IPS-NIHi7 (cell line): Measurements from ENCODE around the gene ZFTA.

Experiments
- DNase-seq: peaks from one replicate; pipeline ENCODE4 v3.0.0; 2012; ENCODE audit warnings: mixed read lengths; ENCODE audit errors: extremely low spot score

Gene ZFTA

DNA sequence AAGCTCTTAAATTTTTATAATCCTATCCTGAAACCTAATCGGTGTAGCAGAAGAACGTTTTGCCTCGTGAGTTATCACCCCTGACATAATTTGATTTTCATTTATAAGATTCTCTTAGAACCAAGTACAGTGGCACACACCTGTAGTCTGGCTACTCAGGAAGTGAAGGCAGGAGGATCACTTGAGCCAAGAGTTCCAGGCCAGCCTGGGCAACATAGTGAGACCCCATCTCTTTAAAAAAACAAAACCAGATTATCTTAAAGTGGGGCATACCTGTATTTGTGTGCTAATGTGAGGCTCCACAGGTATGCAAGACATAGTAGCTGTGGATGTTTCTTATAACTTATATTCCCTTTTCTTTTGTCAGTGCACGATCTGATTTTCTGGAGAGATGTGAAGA, 19.0 kb downstream of the ZFTA start:
- no peak for DNase-seq

DNA sequence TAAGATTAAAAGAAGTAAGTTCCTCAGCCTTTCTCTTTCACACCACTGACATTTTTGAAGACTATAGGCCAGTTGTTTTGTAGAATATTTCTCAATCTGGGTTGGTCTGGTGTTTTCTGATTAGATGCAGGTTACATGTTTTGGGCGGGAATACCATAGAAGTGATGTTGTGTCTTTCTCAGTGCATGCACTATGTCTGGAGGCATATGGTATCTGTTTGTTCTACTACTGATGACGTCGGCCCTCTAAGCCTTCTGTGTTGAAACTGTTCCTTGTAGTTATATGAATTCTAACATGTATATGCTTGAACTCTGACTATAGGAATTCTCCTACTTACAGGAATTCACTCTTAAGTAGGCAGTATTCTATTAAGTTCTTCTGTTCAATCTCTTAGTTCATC, 21.6 kb downstream of the ZFTA start:
- no peak for DNase-seq

DNA sequence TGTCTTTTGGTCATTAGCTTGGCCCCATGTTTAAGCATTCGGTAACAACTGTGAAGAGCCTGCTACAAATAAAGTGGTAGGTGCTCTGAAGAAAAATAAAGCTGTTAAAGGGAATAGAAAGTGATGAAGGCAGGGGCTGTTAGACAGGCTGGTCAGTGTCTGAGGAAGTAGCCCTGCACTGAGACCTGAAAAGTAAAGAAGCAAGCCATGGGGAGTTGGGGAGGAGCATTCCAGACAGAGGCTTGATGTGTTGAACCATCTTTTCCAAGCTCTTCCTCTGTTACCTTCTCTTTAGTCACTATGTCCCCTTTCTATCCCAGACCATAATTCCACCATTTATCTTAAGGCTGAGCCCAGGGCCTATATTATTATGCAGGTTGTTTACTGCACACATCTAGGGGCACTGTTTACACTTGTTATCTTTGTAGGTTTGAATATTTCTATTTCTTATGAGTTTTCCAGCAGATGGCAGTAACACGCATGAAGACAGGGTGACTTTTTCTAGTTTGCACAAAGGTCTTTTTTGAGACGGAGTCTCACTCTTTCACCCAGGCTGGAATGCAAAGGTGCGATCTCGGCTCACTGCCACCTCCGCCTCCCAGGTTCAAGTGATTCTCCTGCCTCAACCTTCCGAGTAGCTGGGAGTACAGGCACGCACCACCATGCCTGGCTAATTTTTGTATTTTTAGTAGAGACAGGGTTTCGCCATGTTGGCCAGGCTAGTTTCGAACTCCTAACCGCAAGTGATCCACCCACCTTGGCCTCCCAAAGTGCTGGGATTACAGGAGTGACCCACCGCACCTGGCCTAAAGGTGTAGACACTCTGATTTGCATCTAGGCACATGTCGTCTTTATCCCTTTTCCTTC, 23.0 kb downstream of the ZFTA start:
- no peak for DNase-seq

DNA sequence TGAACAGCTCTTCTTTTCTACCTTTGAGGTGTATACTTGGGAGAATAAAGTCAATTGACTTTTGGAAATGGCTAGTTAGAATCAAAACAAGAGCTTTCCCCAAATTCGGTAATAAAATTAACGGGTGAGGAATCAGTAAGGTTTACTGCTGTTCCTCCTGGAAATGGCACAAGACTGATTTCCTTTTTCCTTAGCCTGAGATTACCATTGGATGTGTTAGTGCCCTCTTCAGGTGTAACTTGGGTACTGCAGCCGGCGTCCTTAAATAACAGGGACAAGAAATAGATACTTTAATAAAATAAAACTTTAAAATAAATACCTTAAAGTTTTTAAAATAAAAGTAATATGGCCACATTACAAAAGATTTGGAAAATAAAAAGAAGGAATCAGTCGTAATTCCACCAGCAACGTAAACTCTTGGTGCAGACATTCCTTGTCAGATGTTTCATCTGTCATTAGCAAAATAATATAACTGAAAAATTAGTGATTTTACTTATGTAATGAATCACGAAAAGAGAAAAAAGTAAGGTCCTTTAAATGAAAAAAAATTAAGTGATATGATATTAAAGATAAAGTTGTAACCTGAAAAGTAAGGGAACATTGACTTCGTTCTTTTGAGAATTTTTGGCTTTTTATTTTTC, 29.7 kb downstream of the ZFTA start:
- DNase-seq = peak; percentile 62

DNA sequence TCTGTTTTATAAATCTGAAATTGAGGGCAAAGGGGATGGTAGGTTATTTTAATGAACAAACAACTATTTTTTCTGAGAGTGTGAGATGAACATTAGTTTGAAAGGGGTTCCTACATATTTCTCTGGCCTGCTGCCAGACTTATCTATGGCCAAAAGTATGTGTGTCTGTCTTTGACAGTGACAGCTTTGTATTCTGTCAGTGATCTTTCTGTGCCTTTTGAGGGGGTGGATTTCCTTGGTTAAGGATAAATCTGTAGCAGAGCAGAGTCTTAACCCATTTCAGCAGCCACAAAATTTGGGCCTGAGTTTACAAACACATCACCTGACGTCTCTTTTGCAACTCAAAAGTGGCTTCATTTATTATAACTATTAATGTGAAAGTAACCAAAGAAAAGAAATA, 30.9 kb downstream of the ZFTA start:
- DNase-seq = no peak

DNA sequence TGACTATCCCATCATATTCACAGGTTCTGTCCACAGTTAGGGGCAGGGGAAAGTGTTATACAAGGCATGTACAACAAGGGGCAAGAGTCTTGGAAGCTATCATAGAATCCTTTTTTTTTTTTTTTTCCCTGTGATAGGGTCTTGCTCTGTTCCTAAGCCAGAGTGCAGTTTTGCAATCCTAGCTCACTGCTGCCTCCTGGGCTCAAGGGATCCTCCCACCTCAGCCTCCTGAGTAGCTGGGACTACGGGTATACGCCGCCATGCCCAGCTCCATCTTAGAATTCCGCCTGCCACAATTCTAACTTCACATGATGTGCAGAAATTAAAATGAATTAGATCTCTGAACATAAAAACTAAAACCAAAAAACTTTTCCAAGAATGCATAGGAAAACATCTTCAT, 31.7 kb downstream of the ZFTA start:
- no peak for DNase-seq

DNA sequence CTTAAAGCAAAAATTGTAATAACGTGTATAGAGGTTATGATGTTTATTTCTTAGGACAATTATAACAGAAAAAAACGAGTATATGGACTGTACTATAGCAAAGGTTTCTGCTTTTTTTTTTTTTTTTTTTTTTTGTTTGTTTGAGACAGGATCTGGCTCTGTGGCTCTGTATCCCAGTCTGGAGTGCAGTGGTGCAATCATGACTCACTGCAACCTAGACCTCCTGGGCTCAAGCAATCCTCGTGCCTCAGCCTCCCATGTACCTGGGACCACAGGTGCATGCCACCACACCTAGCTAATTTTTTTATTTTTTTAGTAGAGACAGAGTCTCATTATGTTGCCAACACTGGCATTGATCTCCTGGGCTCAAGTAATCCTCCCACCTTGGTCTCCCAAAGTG, 39.2 kb downstream of the ZFTA start:
- no peak for DNase-seq

DNA sequence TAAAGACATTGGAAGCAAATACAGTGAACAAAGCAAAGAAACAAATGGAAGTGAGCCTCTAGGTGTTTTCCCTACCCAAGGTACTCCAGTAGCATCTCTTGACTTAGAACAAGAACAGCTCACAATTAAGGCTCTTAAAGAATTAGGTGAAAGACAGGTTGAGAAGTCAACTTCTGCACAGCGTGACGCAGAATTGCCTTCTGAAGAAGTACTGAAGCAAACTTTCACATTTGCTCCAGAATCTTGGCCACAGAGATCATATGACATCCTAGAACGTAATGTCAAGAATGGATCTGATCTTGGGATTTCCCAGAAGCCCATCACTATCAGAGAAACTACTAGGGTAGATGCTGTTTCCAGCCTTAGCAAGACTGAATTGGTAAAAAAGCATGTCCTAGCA, 48.0 kb downstream of the ZFTA start:
- no peak for DNase-seq

DNA sequence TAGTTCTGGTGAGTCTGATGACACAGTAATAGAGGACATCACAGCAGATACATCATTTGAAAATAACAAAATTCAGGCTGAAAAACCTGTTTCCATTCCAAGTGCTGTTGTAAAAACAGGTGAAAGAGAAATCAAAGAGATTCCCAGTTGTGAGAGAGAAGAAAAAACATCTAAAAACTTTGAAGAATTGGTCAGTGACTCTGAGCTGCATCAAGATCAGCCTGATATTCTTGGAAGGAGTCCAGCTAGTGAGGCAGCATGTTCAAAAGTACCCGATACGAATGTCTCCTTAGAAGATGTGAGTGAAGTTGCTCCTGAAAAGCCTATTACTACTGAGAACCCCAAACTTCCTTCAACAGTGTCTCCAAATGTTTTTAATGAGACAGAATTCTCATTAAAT, 48.6 kb downstream of the ZFTA start:
- DNase-seq = no peak

DNA sequence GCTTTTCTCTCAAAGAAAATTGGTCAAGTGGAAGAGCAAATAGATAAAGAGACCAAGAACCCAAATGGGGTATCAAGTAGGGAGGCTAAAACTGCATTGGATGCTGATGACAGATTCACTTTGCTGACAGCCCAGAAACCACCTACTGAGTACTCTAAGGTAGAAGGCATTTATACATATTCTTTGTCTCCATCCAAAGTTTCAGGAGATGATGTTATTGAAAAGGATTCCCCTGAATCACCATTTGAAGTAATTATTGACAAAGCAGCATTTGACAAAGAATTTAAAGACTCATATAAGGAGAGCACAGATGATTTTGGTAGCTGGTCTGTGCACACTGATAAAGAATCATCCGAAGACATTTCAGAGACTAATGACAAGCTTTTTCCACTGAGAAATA, 49.6 kb downstream of the ZFTA start:
- no peak for DNase-seq
